HPDE6-E6E7 (cell line): Measurements from ENCODE around the gene TCF4.

Source experiments
- DNase-seq: peaks from one replicate; pipeline ENCODE4 v3.0.0; 2011; ENCODE audit warnings: missing footprints; ENCODE audit errors: extremely low spot score

The TCF4 gene

GRCh38 chr18:55353806-55354205 lies 234.2 kb downstream of the TCF4 start:
- DNase-seq: no peak

DNA sequence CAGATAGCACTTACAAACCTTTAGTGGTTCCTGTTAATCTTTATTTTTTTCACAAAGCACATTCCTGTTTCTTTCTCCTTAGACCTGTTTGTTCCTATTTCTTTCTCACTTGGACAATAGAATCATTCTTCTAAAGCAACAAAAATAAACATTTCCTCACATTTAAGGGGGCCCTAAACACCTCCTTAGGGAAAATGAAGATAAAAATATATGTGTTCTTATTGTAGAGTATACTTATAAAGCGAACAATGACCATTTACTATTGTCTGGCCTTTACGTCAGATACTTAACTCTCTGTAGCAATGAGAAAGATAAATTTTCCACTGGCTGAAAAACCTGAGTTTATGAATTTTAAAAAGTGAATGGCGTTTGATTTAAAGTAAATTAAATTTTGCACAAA lies 234.6 kb downstream of the TCF4 start:
- DNase-seq: no peak

DNA sequence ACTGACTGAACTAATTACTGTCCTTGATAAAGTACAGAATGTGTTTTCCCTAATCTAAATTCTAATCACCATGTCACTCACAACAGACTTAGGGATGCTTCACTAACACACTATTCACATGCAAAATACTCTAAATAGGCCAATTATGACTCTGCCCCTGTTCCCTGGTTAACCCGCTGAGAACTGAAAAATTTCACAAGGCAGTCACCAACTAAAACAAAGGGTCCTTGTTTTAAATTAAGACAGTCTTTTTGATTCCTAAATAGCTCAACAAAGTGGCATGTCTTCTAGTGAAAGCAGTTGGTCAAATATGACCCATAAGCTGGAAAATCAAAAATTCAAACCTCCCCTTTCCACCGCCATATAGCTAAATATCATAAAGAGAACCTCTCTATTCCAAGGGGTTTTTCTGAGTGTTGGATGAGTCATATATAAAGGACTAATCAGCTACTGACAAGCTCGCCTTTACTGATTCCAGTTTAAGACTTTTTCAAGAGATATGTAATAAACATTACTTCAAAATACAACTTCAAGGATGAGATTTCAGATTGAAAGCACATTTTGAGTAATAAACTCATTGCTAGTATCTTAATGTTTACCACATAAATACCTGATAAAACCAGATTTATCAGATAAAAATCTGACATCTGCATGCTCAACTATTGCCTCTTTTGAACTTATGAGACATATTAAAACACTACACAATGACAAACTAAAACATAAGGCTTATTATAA lies 235.8 kb downstream of the TCF4 start:
- DNase-seq: no peak

DNA sequence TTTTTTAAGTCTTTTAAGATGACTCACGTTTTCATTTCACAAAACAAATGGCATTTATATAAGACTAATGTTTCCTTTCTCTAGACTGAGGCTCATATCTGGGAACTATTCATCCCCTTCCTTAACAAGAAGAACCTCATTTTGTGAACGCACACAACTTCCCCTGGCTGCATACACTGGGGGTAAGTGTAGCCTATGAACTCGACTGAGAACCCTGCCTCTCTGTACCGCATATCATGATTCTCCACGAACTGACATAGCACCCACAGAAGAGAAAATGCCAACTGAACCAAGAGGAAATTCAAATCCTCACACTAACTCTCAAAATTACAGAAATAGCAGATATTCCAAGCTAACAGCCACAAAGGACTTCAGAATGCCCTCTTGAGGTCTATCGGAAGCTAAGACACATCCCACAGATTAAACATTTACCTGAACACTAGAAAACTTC lies 236.7 kb downstream of the TCF4 start:
- DNase-seq: no peak

GRCh38 chr18:55349685-55350084 lies 238.3 kb downstream of the TCF4 start:
- no peak for DNase-seq

DNA sequence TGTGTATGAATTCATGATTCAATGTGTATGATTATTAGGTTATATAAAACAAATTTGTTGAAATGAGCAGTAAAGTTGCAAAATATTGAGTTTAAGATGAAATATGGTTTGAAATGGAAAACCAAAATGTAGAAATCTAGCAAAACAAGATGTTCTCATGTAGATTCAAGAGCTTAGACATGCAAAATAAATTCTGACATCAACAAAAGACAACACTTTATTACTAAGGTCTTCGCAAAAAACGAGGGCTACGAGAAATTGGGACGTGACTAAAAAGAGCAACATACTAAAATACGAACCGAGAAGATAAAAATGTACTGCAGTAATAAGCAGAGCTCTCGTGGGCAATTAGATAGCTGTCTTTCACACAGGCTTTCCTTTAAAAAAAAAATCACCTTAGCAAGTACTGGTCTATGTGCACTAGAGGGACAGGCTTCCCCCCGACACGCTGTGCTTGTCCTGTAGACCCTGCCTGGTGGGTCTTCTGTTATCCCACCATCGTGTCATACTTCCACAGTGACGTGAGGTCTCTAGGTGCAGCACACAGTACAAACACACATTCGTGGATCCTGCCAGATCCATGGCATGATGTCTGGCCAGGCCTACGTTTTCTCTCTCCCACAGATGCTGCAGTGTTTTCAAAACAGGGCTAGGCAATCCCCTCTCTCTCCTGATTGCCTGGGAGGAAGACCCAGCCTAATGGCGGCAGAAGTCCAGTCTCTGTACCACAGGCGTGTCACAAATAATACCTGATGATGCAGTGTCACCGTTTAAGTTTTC lies 240.8 kb downstream of the TCF4 start:
- DNase-seq: no peak

DNA sequence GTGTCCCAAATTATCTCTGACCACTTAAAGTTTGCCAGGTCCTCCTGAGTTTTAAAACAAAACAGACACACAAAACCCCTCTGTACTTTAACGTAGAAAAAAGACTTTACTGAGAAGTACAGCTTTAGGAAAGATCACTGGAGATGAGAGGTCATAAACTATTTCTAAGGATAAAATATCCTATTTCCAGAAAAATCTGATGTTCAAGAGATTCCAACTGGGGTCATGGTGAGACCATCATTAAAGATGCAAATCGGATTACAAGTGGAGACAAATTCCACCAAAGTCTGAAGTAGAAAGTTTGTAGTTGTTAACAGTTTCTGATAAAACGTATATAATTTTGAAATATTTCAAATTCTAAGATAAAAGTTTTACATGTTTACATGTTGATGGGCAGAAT lies 241.6 kb downstream of the TCF4 start:
- no peak for DNase-seq

DNA sequence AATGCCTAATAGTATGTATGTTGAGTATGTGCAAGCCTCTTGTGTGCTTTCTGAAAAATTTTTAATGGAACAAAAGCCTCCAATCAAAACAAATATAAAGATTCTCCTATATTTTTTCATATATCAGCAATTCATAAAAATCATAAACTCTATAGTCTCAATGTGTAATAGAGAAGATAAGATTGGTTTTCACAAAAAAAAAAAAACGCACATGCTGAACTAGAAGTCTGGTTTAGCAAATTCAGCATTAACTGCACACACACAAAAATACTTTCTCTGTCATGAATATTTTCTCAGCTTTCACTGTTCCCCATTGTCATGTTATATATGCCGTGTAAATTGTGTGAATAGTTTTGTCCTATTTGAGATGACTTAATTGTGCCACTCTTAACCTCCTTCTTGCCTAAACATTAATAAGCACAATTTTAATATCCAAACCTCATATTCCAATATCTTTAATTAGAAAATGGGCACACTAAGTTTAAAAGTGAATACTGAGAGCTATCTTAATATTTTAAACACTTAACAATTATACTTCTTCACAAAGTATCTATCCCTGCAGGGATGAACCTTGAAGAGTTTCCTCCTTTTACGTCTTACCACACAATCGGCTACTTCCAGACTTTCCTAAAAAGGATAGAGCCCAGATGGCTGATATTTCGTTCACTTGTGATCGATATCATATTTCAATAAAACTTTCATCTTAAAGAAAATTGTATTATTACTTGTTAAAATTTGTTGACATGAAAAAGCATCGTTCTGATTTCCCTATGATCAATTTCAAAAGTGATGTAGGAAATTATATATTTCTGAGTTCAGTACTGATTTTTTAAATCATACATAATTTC lies 242.7 kb downstream of the TCF4 start:
- DNase-seq: no peak

DNA sequence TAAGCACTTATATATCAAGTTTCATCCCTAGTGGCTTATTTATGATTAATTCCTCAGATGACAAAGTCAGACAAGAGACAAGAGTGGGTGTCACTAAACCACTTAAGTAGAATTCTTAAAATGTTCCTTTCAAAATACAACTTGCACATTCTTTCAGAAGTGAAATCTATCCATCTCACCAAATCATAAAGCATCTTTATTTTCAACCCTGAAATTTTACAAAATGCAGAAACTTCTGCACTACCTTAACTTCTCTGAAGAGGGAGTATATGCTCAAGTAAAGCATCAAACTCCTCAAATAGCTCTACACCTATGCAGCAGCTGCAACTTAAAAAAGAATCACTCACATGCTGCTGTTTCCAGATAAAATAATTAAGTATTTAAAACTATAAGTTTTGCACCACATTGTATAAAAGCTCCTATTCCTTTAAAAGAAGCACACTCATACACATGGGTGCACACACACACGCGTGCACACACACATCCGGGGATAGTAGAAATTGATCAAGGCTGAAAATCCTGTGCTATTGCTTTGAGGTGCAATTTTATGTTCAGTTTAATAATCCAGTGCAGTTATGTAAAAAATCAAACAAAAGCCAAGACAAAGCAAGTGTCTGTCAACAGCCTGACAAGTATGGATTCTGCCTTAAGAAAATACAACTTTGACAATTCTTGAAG lies 244.5 kb downstream of the TCF4 start:
- no peak for DNase-seq

DNA sequence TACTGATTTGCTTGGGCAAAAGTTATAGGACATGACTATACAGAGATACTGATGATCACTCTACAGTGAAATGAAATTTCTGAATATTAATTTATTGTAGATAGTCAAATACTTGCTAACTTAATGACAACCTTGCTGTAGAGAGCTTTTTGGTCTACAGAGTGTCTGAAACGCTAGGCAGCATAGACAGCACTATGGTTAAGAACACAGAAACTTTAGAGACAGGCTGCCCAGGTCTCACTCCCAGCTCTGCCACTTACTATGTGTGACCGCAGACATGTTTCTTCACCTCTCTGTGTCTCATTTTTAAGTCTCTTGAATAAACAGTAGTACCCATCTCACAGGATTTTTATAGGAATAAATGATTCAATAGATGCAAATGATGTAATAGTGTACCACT lies 247.0 kb downstream of the TCF4 start:
- DNase-seq: no peak

DNA sequence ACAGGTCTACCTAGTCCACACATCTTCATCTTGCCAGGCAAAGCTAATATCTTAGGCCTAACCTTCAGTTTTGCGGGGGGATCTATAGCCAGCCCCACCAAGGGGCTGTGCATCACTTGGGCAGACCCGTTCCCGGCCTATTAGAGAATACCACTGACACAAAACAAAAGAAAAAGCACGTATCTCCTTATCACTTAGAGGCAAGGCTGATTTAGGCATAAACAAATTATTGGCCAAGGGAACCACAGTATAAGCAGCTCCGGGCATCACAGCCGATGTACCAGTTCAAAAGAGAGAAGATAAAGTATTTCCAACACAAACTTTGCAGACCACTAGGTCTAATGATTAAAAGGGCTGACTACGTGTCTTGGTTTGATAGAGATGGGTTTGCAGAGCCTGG lies 248.0 kb downstream of the TCF4 start:
- DNase-seq: no peak

DNA sequence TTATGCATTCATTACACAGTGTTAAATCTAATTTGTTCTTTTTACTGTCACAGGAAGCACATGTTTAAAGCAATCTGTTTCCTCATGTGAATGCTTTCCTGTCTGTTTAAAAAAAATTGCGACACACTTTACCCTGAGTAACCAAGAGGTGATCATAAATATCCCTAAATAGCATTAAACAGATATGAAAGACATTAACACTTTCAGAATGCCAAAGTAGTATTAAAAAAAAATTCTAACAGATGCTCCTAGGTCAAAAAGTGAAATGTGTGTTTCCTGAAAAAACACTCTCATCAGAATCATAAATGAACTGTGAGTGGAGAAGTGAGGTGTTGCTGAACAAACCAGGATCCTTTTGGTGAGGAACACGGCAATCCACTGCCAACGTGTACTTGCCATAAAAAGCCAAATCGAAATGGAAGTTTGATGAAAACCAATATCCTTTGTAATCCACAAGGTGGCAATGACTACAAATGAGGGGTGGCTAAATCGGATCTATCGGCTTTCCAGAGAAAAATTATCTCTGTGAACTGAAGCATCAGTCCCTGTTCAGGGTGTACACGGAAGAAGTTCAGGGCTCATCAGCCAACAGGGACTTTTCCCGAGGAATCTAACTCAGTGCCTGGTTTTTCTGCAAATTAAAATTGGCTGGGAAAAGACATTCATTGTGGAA lies 248.9 kb downstream of the TCF4 start:
- no peak for DNase-seq

DNA sequence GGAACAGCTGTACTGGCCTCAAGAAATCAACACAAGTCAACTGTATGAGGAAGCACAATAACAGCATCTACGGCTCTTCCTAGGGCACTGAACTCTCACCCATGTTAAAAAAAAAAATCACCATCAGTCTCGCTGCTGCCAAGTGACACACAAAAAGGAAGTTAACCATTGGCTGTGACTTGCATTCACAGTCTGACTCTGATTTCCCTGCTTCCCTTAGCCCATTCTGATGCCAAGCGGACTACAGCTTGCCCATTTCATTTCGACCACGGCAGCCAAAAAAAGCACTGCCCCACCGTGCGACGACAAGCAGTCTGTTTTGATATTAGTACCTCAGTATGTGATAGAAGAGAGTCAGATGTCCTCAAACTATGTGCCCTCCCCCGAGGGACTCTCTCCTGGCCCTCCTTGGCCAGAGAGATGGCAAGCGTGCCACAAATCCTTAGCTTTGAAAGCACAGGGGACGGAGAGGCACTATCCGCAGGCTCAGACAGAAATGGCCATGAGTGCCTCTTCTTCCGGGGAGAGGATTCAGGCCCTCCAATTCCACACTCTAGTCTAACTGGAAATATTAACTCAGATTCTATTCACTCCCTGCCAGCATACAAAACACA lies 250.0 kb downstream of the TCF4 start:
- DNase-seq: no peak

GRCh38 chr18:55337138-55337537 lies 250.9 kb downstream of the TCF4 start:
- DNase-seq: no peak

- DNase-seq: no peak
These were observed 251.4 kb downstream of the TCF4 start for GRCh38 chr18:55336438-55337100.

DNA sequence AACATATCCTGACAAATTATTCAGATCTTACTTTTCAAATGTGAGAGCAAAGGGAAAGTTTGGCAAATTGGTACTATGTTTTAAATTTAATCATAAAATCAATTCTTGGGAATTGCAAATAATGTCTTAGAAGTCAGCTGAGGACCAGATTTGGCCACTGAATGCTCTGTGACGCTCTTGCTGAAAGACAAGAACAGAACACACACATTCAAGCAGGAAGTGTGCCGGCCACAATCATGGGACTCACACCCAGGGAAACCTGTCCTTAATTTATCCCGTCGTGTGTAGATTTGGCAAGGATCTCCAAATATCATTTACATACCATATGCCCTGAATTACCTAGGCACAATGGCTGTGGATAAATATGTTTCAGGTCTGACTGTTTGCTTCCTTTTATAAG lies 253.1 kb downstream of the TCF4 start:
- DNase-seq: no peak

- no peak for DNase-seq
These were observed 256.7 kb downstream of the TCF4 start for GRCh38 chr18:55331301-55331700.

DNA sequence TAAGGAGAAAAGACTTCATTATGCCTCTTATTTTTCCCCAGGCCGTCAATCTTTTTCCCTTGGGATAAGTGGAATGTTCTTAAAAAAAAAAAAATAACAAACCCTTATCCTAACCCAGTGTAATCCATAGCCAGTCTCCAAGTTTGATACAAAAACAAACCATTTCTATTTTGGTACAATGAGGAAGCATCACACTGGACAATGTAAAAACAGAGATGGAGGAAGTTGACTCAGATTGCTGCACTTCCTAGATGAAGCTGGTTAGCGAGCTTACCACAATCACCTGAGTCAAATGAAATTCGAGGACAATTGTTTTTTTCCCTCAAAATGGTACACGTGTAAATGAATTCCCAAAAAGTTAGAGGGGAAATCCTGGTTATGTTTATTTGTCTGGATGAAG lies 259.7 kb downstream of the TCF4 start:
- no peak for DNase-seq

DNA sequence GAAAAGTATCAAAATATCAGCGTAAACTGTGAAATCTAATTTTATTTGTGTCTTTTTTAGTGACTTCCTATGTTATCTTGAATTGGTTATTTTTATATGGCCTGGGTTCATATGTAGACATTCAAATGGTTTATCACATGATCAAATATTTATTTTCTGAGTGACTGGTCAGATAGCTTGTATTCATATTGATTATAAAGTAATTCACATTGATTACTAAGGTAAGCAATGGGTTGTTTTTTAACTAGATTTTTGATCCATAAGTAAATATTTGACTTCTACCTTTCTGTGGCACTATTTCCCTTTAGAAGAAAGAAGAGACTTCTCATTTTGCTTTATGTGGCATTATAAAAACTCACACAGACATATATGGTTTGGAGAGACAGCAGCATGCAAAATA lies 260.5 kb downstream of the TCF4 start:
- DNase-seq: no peak

GRCh38 chr18:55326134-55326533 lies 261.9 kb downstream of the TCF4 start:
- no peak for DNase-seq
